GM12892 (cell line): ENCODE data around the gene KCNJ18.
"Not testable (repeated sequence)": the region's sequence is repeated elsewhere in the genome, so short reads cannot be mapped to it uniquely, and the experiment has no call there.

Experiments
- DNase-seq: peaks from one replicate; pipeline ENCODE4 v3.0.0; 2011; ENCODE audit not compliant: insufficient read length
- FAIRE-seq: peaks from 2 replicates; lab custom pipeline; 2011; peaks lifted over from hg19 to GRCh38; lab: Jason Lieb, UNC
- POLR2A ChIP-seq: IDR thresholded peaks from 2 replicates; pipeline ENCODE4 v1.6.1; 2011; ENCODE audit warnings: low read depth, low read length, control low read depth
- POLR2AphosphoS5 ChIP-seq: IDR thresholded peaks from 2 replicates; pipeline ENCODE4 v1.6.1; 2011; ENCODE audit warnings: low read depth, low read length, control low read depth
- TAF1 ChIP-seq: IDR thresholded peaks from 2 replicates; pipeline ENCODE4 v1.6.1; 2011; ENCODE audit warnings: low read depth, mild to moderate bottlenecking, control low read depth, low read length, borderline replicate concordance

KCNJ18 gene

GRCh38 chr17:21722268-21722667, 29.9 kb downstream of the KCNJ18 start:
- not testable (repeated sequence) for FAIRE-seq

GRCh38 chr17:21724216-21725006, 32.1 kb downstream of the KCNJ18 start:
- DNase-seq, FAIRE-seq: not testable (repeated sequence)

More at GRCh38 chr17:21722268-21722667, 29.9 kb downstream of the KCNJ18 start:
- DNase-seq = not testable (repeated sequence)

GRCh38 chr17:21731076-21731475, 38.8 kb downstream of the KCNJ18 start:
- not testable (repeated sequence) for FAIRE-seq, DNase-seq

GRCh38 chr17:21733931-21734330, 41.6 kb downstream of the KCNJ18 start:
- not testable (repeated sequence) for DNase-seq, FAIRE-seq

GRCh38 chr17:21735814-21736213, 43.5 kb downstream of the KCNJ18 start:
- DNase-seq, FAIRE-seq: not testable (repeated sequence)

- not testable (repeated sequence) for DNase-seq, FAIRE-seq
Observed at GRCh38 chr17:21737015-21737580, 44.8 kb downstream of the KCNJ18 start.

- not testable (repeated sequence) for FAIRE-seq, DNase-seq
Observed at GRCh38 chr17:21738241-21738640, 45.9 kb downstream of the KCNJ18 start.

- not testable (repeated sequence) for DNase-seq, FAIRE-seq
Observed at GRCh38 chr17:21738877-21739474, 46.7 kb downstream of the KCNJ18 start.

- FAIRE-seq, DNase-seq: not testable (repeated sequence)
Observed at GRCh38 chr17:21739485-21739884, 47.2 kb downstream of the KCNJ18 start.

- FAIRE-seq, DNase-seq: not testable (repeated sequence)
Observed at GRCh38 chr17:21740836-21741235, 48.5 kb downstream of the KCNJ18 start.

GRCh38 chr17:21741520-21741919, 49.2 kb downstream of the KCNJ18 start:
- not testable (repeated sequence) for DNase-seq, FAIRE-seq

- FAIRE-seq = no peak
- TF ChIP-seq POLR2A = no peak
- no peak for TF ChIP-seq TAF1
- TF ChIP-seq POLR2AphosphoS5 = no peak
- DNase-seq = no peak
Observed at GRCh38 chr17:21742326-21742725, 50.0 kb downstream of the KCNJ18 start.

- not testable (repeated sequence) for FAIRE-seq, DNase-seq
Observed at GRCh38 chr17:21744151-21744550, 51.8 kb downstream of the KCNJ18 start.

GRCh38 chr17:21744621-21745020, 52.3 kb downstream of the KCNJ18 start:
- FAIRE-seq, DNase-seq: not testable (repeated sequence)

- DNase-seq, FAIRE-seq: not testable (repeated sequence)
Observed at GRCh38 chr17:21745385-21746054, 53.2 kb downstream of the KCNJ18 start.

GRCh38 chr17:21746415-21746814, 54.1 kb downstream of the KCNJ18 start:
- not testable (repeated sequence) for FAIRE-seq, DNase-seq

- FAIRE-seq, DNase-seq: not testable (repeated sequence)
Observed at GRCh38 chr17:21747195-21747915, 55.0 kb downstream of the KCNJ18 start.

- FAIRE-seq, DNase-seq: not testable (repeated sequence)
Observed at GRCh38 chr17:21748686-21749085, 56.4 kb downstream of the KCNJ18 start.
